SU-DHL-6 (cell line): Measurements from ENCODE around the gene TFEB.

ENCODE experiments used
- CTCF ChIP-seq: fragments of 200-600 bp; sonication (generic); IDR thresholded peaks from one replicate; pipeline ENCODE4 v1.5.1; 2017; ENCODE audit warnings: antibody characterized with exemption, mild to moderate bottlenecking, low read length, moderate library complexity; ENCODE audit not compliant: insufficient read depth, poor library complexity, severe bottlenecking
- EZH2phosphoT487 ChIP-seq: fragments of 200-600 bp; sonication (generic), shearing (Covaris generic); conservative IDR thresholded peaks from 2 replicates; pipeline ENCODE4 v1.6.1; 2018; ENCODE audit warnings: mild to moderate bottlenecking, antibody characterized with exemption, low read length, moderate library complexity, mixed read lengths

GRCh38 chr6:41758641-41759035 is 23.2 kb upstream of the TFEB start:
- no peak for TF ChIP-seq CTCF
- TF ChIP-seq EZH2phosphoT487, result no peak
